EH (cell line): ENCODE results near the gene DDX49.

Experiments
- DNase-seq: peaks from one replicate; pipeline ENCODE4 v3.0.0-alpha.2; 2015; ENCODE audit warnings: low read depth

Gene DDX49, protein sequence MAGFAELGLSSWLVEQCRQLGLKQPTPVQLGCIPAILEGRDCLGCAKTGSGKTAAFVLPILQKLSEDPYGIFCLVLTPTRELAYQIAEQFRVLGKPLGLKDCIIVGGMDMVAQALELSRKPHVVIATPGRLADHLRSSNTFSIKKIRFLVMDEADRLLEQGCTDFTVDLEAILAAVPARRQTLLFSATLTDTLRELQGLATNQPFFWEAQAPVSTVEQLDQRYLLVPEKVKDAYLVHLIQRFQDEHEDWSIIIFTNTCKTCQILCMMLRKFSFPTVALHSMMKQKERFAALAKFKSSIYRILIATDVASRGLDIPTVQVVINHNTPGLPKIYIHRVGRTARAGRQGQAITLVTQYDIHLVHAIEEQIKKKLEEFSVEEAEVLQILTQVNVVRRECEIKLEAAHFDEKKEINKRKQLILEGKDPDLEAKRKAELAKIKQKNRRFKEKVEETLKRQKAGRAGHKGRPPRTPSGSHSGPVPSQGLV

GRCh38 chr19:18919086-18919899 lies at the start of gene DDX49, which contains the start of gene COPE:
DDX49 (plus strand) TSS chr19:18919715; CDS start chr19:18919742, 27 bp downstream.
COPE (minus strand) TSS chr19:18919387; CDS start chr19:18919348, 39 bp downstream.
- DNase-seq: peak; percentile 100

DNA sequence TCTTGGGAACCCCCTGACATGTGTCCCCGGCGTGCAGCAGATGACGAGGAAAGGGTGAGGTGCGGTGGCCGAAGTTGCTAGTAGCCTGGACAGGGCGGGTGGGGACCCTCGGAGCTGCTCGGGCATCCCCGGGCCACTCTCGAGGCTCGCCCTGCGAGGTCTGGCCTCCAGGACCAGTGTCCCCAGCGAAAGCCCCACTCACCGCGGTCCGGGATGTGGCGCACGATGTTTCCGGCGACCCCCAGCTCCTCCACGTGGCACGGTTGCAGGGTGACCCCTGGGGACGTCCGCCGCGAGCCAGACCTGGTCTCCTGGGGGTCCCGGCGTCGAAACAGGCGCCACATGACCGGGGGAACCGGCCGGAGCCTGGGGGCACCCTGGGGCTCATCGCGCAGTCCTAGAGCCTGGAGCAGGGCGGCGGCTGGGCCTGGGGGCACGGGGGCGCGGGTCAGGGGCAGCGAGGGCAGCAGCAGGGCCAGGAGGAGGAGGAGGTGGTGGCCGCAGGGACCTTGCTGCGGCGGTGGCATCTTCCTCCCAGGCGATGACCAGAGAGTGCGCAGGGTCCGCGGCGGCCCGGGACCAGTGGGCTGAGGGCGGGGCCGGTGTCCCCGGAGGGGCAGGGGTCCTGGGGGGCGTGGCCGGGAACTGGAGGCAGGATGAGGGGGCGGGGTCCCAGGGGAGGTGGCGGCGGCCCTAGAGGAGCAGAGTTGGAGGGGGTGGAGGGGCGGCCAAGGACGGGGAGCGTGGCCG lies 49.6 kb upstream of the DDX49 start:
- DNase-seq: no peak

DNA sequence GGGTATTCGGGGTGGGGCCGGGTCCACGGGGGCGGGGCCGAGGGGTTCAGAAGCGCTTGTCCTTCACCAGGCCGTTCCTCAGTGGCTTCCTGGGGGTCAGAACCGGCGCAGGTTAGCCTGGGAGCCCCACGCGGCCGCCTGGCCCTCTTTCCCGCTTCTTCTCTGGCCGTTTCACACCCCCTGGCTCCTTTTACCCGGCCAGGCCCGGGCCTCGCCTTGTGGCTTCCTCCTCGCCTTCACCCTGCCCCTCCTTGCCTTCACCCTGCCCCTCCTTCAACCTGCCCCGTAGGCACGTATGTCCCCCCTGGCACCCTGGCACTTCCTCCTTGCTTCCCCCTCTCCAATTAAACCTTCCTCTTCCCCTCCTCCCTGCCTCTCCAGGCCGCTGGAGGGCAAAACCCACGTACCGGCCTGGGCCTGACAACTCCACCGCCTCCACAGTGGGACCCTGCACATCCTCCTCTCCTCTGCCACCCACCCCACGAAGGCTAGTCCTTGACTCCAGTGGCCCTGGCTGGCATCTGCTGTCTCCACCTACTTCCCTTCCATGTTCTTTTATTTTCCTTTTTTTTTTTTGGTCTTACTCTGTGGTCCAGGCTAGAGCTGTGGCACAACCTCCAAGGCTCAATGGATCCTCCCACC lies 48.9 kb upstream of the DDX49 start:
- DNase-seq: no peak

DNA sequence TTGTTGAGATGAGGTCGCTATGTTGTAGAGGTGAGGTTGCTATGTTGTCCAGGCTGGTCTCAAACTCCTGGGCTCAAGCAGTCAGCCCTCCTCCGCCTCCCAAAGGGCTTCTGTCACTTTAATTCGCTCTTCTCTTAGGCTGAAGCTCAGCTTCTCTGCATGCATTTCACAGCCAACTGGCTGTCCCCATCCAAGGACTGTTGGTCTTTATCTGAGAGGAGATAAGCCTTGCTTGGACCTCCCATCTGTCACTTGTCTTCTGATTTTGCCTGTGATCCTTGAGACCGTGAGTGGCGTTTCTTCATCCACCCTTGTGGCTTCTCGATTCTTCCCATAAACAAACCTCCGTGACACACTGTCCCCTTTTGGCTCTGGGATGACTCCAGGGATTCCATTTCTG lies 48.0 kb upstream of the DDX49 start:
- DNase-seq: no peak

- peak; percentile 54 for DNase-seq
Measured at GRCh38 chr19:18875726-18876125, 43.8 kb upstream of the DDX49 start.

DNA sequence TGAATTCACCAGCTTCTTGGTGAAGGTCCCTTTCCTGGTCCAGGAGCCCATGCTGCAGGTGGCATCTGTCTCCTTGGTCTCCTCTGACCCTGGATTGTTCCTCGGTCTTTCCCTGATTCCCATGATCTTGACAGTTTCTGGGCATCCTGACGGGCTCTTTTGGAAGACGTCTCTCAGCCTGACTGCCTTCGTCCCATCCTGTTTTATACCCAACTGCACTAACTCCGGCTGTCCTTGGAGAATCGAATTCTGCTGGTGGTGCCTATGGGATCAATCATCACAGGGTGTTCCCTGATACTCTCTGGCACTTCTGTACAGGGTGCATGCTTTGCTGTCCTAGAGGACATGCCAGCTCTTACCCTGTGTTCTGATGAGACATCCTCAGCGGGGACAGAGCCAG lies 42.6 kb upstream of the DDX49 start:
- DNase-seq: no peak

- no peak for DNase-seq
Measured at GRCh38 chr19:18878058-18878797, 41.3 kb upstream of the DDX49 start.

DNA sequence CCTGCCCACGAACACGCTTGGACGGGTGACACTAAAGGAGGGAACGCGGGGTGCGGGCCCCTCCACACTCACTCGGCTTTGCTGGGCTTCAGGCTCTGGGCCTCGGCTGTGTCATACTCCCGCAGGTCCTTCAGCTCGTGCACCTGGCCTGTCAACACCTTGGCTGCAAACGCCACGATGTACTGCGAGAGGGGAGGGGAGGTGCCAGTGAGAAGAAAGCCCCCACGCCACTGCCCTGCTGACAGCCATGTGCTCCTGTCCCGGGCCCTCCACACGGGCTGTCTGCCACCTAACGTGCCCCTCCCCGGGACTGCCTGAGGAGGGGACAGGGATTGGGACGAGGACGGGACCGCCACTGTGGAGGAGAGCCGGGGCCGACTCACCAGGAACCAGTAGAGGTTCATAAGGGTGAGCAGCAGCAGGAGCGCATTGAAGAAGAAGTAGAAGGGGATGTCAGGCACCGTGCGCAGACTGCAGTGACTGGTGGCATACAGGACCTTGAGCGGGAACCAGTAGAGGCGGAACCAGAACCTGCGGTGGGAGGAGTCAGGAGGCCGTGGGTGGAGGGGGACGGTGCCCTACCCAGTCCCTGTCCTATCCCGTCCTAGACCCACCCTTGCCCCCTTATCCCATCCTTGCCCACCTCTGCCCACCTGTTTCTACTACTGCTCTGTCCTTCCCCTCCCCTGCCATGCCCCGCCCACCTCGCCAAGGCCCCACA lies 40.5 kb upstream of the DDX49 start:
- DNase-seq: no peak

DNA sequence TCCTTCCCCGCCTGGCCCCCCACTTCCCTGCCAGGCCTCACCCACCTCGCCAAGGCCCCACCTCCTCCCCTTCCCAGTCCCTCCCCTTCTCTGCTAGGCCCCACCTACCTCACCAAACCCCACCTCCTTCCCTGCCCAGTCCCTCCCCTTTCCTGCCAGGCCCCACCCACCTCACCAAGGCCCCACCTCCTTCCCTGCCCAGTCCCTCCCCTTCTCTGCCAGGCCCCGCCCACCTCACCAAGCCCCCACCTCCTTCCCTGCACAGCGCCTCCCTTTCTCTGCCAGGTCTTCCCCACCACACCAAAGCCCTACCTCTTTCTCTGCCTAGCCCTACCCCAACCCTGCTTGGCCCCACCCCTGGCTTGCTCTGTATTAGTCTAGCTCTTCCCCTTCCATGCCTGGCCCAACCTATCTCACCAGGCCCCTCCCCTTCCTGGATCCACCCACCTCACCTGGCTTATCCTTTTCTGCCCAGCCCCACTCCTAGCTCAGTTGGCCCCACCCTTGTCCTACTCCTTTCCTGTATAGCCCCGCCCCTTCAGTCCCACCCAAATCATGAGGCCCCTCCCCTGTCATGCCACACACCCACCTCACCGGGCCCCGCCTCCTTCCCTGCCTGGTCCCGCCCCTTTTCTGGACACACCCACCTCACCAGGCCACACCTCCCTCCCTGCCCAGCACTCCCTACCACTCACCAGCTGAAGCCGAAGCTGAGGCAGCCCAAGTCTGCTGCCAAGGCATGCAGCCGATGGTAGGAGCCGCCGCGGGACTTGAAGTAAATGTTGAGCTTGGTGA lies 39.7 kb upstream of the DDX49 start:
- peak; percentile 27 for DNase-seq

DNA sequence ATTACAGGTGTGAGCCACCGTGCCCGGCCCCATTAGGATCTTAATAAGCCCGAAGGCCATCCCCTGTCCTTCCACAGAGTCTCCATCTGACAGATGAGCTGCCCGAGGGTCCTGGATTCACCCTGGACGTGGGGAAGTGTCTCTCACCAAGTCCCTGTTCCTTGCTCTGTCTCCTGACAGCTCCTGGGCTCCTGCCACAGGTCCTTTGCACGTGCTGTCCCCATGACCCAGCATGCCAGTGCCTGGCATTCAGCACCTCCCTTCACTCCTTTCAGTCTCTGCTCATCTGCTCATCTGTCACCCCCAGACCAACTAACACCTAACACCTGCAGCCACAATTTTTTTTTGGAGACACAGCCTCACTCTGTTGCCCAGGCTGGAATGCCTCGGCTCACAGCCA lies 38.0 kb upstream of the DDX49 start:
- no peak for DNase-seq

DNA sequence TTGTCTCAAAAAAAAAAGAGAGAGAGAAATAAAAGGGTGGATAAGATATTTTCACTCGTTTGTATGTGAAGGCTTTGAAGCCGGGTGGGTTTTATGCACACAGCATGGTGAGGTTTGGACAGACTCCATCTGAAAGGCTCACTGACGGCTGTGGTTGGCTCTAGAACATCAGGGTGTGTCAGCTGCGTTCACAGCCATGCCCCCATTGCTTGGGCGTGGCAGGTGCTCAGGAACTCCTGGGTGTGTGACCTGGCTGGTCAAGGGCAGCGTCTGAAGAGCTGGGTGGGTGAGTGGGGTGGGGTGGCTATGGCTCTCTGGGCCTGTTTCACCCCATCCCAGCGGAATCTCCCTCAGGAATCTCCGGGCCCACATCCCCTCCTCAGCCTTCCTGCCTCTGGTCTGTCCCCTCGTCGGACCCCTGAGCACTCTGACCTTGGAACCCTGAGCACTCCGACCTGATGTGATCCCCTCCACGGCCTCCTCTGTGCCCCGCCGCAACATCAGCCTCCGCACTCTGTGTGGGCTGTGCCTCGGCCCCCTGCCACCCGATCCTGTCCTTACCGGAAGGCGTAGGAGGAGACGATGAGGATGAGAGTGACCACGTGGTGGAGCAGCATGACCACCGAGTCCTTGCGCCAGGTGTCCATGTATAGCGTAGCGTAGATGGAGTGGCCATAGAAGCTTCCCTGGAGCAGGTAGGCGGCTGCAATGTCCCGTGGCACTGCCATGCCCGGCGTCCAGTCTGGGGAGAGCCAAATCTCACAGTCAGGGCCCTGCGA lies 35.8 kb upstream of the DDX49 start:
- DNase-seq: no peak

- DNase-seq: no peak
Measured at GRCh38 chr19:18886972-18887371, 32.5 kb upstream of the DDX49 start.

DNA sequence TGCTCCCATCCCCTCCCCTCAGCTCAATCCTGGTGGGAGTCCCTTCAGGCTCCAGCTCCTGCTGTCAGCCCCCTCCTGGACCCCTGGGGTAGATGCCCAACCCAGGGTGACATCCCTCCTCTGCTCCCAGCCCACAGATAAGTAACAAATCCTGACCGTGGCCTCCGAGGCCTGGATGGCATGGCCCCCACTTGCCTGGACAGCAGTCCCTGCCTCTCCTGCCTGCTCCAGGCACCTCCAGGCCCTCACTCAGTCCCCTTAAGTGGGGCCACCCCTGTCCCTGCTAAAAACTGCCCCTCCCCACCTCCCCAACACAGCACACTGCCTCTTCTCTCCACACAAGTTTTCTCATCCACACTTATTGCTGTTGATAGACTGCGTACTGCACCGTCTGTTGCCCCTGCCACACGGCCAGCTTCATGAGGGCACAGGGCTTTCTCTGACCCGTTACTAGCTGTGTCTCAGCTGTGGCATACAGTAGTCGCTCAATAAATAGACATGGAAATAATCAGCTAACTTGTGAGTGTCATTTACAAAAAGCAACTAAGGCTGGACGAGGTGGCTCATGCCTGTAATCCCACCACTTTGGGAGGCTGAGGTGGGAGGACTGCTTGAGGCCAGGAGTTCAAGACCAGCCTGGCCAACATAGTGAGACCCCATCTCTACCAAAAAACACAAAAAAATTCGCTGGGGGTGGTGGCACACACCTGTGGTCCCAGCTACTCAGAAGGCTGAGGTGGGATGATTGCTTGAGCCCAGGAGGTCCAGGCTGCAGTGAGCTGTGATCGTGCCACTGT lies 29.4 kb upstream of the DDX49 start:
- no peak for DNase-seq

- DNase-seq: no peak
Measured at GRCh38 chr19:18893587-18894253, 25.8 kb upstream of the DDX49 start.

GRCh38 chr19:18894254-18895037 lies 25.1 kb upstream of the DDX49 start:
- DNase-seq: peak; percentile 41

DNA sequence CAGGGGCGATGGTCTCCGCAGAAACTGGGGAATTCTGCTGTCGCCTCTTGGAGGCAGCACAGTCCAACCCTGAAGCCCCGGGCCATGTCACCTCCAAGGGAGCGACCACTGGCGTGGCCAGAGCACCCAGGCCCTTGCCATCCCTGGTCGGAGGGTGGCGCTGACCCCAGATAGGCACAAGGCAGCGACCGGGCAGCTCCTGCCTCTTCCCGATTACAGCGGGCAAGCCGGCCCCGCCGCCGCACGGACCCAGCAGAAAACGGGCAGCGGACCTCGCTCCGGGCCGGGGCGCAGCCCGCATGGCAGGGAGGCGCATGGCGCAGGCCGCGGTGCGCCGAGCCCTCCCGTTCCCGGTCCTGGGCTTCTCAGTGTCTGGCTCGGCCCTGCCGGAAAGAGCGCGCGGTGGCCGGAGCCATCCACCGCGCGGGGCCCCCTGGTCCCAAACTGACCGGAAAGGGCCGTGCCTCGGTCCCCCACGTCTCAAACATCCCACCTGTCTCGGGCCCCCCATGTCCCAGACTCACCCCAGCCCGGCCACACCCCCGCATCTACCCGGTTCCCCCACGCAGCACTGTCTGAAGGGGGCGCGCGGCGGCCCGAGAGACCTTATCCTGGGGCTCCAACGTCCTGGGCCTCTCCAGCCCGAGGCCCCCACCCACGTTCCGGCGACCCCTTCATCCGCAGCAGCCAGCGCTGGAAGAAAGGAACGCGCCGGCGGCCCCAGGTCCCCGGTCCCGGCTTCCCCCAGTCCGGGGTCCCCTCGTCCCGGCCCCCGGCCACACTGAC lies 24.3 kb upstream of the DDX49 start:
- DNase-seq: peak; percentile 60
